Measurements from ENCODE around the gene MAD1L1.

The MAD1L1 gene

DNA sequence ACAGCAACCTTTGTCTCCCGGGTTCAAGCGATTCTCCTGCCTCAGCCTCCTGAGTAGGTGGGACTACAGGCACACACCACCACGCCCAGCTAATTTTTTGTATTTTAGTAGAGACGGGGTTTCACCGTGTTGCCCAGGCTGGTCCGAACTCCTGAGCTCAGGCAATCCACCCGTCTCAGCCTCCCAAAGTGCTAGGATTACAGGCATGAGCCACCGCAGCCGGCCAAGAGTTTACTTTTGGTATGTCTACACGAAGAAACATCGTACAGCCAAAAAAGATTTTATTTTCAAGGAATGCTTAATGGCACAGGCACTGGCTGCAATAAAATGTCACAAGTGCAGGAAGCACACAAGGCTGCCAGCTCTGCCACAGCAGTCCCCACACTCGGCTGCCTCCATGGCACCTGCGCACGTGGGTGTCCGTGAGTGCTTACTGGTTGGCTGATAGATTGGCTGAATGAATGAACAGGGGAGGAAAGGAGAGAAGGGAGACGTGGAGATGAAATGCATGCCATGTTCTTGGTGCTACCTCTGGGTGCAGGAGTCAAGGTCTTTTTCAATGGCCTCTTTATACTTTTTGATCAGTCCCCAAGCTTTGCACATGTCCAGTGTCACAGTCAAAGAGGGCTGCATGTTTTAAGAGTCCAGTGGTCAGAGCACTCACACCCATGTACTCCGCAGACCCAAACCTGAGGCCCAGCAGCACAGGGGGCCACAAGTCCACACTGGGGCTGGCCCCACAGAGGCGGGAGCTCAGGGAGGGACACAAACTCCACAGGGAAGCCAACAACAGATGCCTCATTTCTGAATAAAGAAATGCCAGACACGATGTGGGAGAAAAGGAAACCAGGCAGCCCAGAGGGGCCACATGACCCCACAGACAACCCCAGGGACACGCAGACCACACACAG is 198.2 kb downstream of the MAD1L1 start:
- POLR2A ChIA-PET: no interaction called here
- H3K27ac ChIP-seq (ENCODE audit: insufficient read depth in 1 of 2, low read depth in 1 of 2, low read length in 2 of 2, poor library complexity in 1 of 2, severe bottlenecking in 2 of 2): no peak overlapping the region
- CTCF ChIA-PET: no interaction called here
- H3K36me3 ChIP-seq (ENCODE audit: control insufficient read depth in 4 of 4, insufficient read depth in 4 of 4, low read length in 3 of 4): no peaks in the 10 kb centered on the region
- H3K4me1 ChIP-seq (ENCODE audit: control extremely low read depth in 1 of 4, control insufficient read depth in 4 of 4, insufficient read depth in 4 of 4, low read length in 3 of 4): peaks cover 5 to 44% (median 19%) of the 10 kb centered on the region in 4 experiments
- H3K9me3 ChIP-seq (ENCODE audit: control extremely low read depth in 1 of 5, control insufficient read depth in 4 of 5, insufficient read depth in 2 of 5, low read depth in 1 of 5, low read length in 4 of 5): peaks cover 0 to 5% (median 0%) of the 10 kb centered on the region in 5 experiments
- WGBS (ENCODE audit: insufficient coverage): 98% methylated on average over 20 of the region's 20 CpGs
- no peaks in the 10 kb centered on the region for H3K27me3 ChIP-seq (replicated peaks in 2 of 5; ENCODE audit: control insufficient read depth in 4 of 5, insufficient read depth in 5 of 5, low read length in 4 of 5)
- H3K4me3 ChIP-seq (ENCODE audit: control insufficient read depth in 1 of 7, extremely low read depth in 1 of 7, insufficient read depth in 4 of 7, low read depth in 2 of 7, low read length in 6 of 7): no peak overlapping the region
- no peak for DNase-seq

DNA sequence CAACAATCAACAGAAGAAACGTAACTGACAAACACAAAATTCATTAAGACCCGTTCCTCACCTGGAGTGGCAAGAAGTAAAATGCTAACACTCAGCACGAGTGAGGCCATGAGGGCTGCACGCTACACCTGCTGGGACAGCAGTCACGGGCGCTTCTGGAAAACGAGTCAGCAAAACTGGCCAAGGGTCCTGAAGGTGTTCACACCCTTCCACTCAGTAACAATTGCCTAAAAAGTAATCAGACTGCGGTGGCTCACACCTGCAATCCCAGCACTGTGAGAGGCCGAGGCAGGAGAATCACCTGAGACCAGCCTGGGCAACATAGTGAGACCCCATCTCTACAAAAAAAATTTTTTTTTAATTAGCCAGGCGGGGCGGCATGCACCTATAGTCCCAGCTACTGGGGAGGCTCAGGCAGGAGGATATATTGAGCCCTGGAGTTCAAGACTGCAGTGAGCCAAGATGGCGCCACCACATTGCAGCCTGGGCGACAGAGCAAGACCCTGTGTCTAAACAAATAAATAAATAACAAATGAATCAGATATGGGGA is 199.1 kb downstream of the MAD1L1 start:
- CTCF ChIA-PET: interaction anchor here (0.6 kb wide), 1 partner anchor 58 kb away, joined by 3 read pairs; no protein-coding TSS in a partner anchor
- H3K27me3 ChIP-seq (replicated peaks in 2 of 5; ENCODE audit: control insufficient read depth in 4 of 5, insufficient read depth in 5 of 5, low read length in 4 of 5): no peaks in the 10 kb centered on the region
- peaks cover 0 to 2% (median under 1%) of the 10 kb centered on the region in 4 experiments for H3K36me3 ChIP-seq (ENCODE audit: control insufficient read depth in 4 of 4, insufficient read depth in 4 of 4, low read length in 3 of 4)
- WGBS (ENCODE audit: insufficient coverage): 100% methylated on average over 9 of the region's 13 CpGs
- H3K9me3 ChIP-seq (ENCODE audit: control extremely low read depth in 1 of 5, control insufficient read depth in 4 of 5, insufficient read depth in 2 of 5, low read depth in 1 of 5, low read length in 4 of 5): peaks cover under 1 to 12% (median 7%) of the 10 kb centered on the region in 5 experiments
- DNase-seq: no peak
- H3K4me3 ChIP-seq (ENCODE audit: control insufficient read depth in 1 of 7, extremely low read depth in 1 of 7, insufficient read depth in 4 of 7, low read depth in 2 of 7, low read length in 6 of 7): no peak overlapping the region
- H3K4me1 ChIP-seq (ENCODE audit: control extremely low read depth in 1 of 4, control insufficient read depth in 4 of 4, insufficient read depth in 4 of 4, low read length in 3 of 4): peaks cover 0 to 40% (median 19%) of the 10 kb centered on the region in 4 experiments
- no peak overlapping the region for H3K27ac ChIP-seq (ENCODE audit: insufficient read depth in 1 of 2, low read depth in 1 of 2, low read length in 2 of 2, poor library complexity in 1 of 2, severe bottlenecking in 2 of 2)
- POLR2A ChIA-PET: no interaction called here

DNA sequence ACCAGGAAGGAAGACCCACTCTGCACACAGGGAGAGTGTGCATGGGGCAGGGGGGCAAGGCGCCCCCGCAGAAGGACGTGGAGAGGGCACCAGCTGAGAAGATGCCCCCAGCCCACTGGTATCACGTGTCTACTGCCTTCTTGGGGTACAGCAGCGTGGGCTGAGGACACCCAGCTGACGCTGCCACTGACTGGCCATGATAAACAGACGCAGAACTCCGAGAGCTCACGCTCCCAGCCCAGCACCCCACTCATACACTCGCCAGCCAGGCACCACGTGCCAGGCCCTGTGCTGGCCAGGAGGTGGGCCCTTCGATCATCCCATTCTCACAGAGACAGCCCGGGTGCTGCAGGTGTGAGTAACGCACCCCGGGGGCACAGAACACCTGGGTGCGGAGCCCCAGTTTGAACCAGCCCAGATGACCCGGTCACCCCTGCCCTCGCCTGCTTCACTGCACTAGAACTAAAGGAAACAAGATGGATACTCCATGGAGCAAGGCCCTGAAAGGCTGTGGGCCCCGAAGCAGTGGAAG is 199.8 kb downstream of the MAD1L1 start:
- peaks cover 0 to 33% (median 19%) of the 10 kb centered on the region in 4 experiments for H3K4me1 ChIP-seq (ENCODE audit: control extremely low read depth in 1 of 4, control insufficient read depth in 4 of 4, insufficient read depth in 4 of 4, low read length in 3 of 4)
- H3K36me3 ChIP-seq (ENCODE audit: control insufficient read depth in 4 of 4, insufficient read depth in 4 of 4, low read length in 3 of 4): peaks cover 0 to 5% (median 2%) of the 10 kb centered on the region in 4 experiments
- no peak for DNase-seq
- ChIA-PET CTCF (interaction anchor here (1.2 kb wide), 1 partner anchor 22 kb away, joined by 3 read pairs; no protein-coding TSS in a partner anchor), POLR2A (no interaction called here)
- no peaks in the 10 kb centered on the region for H3K27me3 ChIP-seq (replicated peaks in 2 of 5; ENCODE audit: control insufficient read depth in 4 of 5, insufficient read depth in 5 of 5, low read length in 4 of 5)
- 92% methylated on average over 18 of the region's 19 CpGs for WGBS (ENCODE audit: insufficient coverage)
- peaks cover 2 to 16% (median 11%) of the 10 kb centered on the region in 5 experiments for H3K9me3 ChIP-seq (ENCODE audit: control extremely low read depth in 1 of 5, control insufficient read depth in 4 of 5, insufficient read depth in 2 of 5, low read depth in 1 of 5, low read length in 4 of 5)
- no peak overlapping the region for H3K4me3 ChIP-seq (ENCODE audit: control insufficient read depth in 1 of 7, extremely low read depth in 1 of 7, insufficient read depth in 4 of 7, low read depth in 2 of 7, low read length in 6 of 7)
- H3K27ac ChIP-seq (ENCODE audit: insufficient read depth in 1 of 2, low read depth in 1 of 2, low read length in 2 of 2, poor library complexity in 1 of 2, severe bottlenecking in 2 of 2): no peak overlapping the region

DNA sequence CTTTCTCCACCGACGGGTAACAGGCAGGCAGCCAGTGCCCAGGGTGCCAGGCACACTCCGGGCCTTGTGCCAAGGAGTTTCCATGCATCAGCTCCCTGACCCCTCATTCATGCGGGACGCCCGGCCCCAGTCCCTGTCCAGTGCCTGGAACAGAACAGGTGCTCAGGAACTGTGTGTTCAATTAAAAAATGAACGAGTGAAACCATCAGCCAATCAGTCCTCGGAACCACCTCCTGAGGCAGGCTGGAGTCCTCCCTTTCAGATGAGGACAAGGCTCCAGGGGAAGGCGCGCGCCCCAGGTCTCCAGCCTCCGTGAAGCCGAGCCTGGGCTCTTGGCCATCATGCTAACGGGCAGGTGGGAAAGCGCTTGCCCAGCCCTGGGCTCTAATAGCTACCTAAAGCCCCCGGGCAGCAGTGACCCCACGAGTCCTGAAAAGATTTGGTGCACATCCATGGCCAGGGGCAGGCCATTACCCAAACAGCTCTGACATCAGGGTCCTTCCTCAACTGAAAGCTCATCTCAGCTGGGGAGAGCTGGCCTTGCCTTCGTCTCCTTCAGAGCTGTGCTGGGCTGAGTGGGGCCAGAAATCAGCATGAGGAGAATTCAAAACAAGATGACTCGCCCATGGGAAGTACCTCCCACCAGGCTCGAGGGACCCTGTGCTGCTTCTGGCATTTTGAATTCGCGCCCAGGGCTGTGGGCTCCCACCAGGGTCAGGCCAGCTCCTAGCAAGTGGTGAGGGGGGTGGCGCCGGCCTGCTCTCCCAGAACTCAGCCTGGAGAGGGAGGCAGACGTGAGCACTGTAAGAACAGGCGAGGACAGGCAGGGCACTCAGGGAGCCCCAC is 200.5 kb downstream of the MAD1L1 start:
- Histone ChIP-seq H3K9me3 (ENCODE audit: control extremely low read depth in 1 of 5, control insufficient read depth in 4 of 5, insufficient read depth in 2 of 5, low read depth in 1 of 5, low read length in 4 of 5) (peaks cover 2 to 16% (median 15%) of the 10 kb centered on the region in 5 experiments), H3K36me3 (ENCODE audit: control insufficient read depth in 4 of 4, insufficient read depth in 4 of 4, low read length in 3 of 4) (peaks cover 0 to 5% (median 2%) of the 10 kb centered on the region in 4 experiments), H3K4me1 (ENCODE audit: control extremely low read depth in 1 of 4, control insufficient read depth in 4 of 4, insufficient read depth in 4 of 4, low read length in 3 of 4) (peaks cover 0 to 26% (median 19%) of the 10 kb centered on the region in 4 experiments), H3K27ac (ENCODE audit: insufficient read depth in 1 of 2, low read depth in 1 of 2, low read length in 2 of 2, poor library complexity in 1 of 2, severe bottlenecking in 2 of 2) (no peak overlapping the region), H3K4me3 (ENCODE audit: control insufficient read depth in 1 of 7, extremely low read depth in 1 of 7, insufficient read depth in 4 of 7, low read depth in 2 of 7, low read length in 6 of 7) (no peak overlapping the region), H3K27me3 (replicated peaks in 2 of 5; ENCODE audit: control insufficient read depth in 4 of 5, insufficient read depth in 5 of 5, low read length in 4 of 5) (no peaks in the 10 kb centered on the region)
- ChIA-PET CTCF (interaction anchor here (1.2 kb wide), 1 partner anchor 22 kb away, joined by 3 read pairs; no protein-coding TSS in a partner anchor), POLR2A (no interaction called here)
- WGBS (ENCODE audit: insufficient coverage): 92% methylated on average over 23 of the region's 26 CpGs
- peak in 1 of 3 donors; percentile 27 for DNase-seq

DNA sequence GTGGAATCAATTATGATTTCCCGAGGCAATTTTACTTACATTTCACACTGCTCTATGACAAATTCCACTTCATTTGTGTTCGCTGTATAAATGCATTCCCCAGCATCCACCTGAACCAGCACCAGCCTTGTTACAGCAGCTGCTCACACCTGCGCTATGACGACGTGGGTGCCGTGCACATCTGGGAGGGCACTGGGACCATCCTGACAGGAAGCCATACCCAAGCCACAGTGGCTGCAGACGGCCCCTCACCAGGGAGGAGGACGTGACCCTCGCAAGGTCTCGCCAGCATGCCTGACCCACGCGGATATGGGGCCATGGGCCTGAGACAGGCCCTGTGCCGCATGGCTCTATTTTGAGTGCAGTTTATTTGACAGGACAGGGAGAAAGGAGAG is 201.3 kb downstream of the MAD1L1 start:
- H3K9me3 ChIP-seq (ENCODE audit: control extremely low read depth in 1 of 5, control insufficient read depth in 4 of 5, insufficient read depth in 2 of 5, low read depth in 1 of 5, low read length in 4 of 5): peaks cover 3 to 17% (median 15%) of the 10 kb centered on the region in 5 experiments
- H3K4me1 ChIP-seq (ENCODE audit: control extremely low read depth in 1 of 4, control insufficient read depth in 4 of 4, insufficient read depth in 4 of 4, low read length in 3 of 4): peaks cover 0 to 25% (median 19%) of the 10 kb centered on the region in 4 experiments
- H3K36me3 ChIP-seq (ENCODE audit: control insufficient read depth in 4 of 4, insufficient read depth in 4 of 4, low read length in 3 of 4): peaks cover 0 to 5% (median 2%) of the 10 kb centered on the region in 4 experiments
- ChIA-PET CTCF (interaction anchor here (1.0 kb wide), 1 partner anchor 10 kb away, joined by 4 read pairs; no protein-coding TSS in a partner anchor), POLR2A (no interaction called here)
- no peak overlapping the region for H3K27ac ChIP-seq (ENCODE audit: insufficient read depth in 1 of 2, low read depth in 1 of 2, low read length in 2 of 2, poor library complexity in 1 of 2, severe bottlenecking in 2 of 2)
- no peak for DNase-seq
- no peaks in the 10 kb centered on the region for H3K27me3 ChIP-seq (replicated peaks in 2 of 5; ENCODE audit: control insufficient read depth in 4 of 5, insufficient read depth in 5 of 5, low read length in 4 of 5)
- WGBS (ENCODE audit: insufficient coverage): 84% methylated on average over 12 of the region's 13 CpGs
- H3K4me3 ChIP-seq (ENCODE audit: control insufficient read depth in 1 of 7, extremely low read depth in 1 of 7, insufficient read depth in 4 of 7, low read depth in 2 of 7, low read length in 6 of 7): no peak overlapping the region

DNA sequence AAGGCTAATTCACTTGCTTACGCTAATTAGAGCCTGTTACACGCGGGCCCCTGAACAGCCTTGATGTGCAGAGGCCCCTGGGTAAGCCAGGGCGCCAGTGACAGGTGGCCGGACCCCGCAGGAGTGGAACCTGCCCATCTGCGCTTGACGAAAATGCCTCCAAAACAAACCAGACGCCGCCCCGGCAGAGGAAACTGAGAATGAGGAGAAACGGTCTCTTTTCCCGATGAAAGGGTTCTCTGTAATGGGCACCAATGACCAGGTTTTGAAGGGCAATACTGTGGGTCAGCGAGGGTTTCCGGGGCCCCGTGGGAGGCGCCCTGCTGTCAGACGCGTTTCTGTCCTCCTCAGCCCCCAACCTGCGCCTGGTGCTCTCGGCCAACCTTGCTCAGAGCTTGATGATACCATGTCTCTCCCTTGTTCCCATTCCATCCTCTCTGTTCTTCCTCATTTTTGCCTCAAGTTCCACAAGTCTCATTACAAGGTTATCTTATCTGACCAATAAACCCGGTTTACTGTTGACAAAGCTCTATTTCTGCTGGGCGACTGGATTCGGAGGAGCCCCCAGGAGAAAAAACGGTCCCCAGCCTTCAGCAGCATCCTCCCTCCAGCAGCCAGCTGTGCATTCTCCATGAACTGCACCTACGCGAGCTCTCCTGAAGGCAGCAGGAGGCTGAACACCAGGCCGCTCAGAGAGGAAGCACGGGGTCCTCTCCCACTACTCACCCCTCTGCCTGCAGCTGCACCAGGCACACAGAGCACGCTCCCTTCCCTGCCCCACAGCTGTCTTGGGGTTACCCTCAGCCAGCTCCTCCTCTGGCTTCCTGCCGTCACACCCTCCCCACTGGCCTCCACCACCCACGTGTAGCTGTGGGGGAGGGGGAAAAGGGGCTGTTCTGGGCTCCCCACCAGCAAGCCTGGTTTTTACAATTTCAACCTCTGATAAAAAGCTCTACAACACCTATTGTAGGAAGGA is 202.0 kb downstream of the MAD1L1 start:
- no peaks in the 10 kb centered on the region for H3K27me3 ChIP-seq (replicated peaks in 2 of 5; ENCODE audit: control insufficient read depth in 4 of 5, insufficient read depth in 5 of 5, low read length in 4 of 5)
- 96% methylated on average over 26 of the region's 32 CpGs for WGBS (ENCODE audit: insufficient coverage)
- peaks cover 4 to 19% (median 15%) of the 10 kb centered on the region in 5 experiments for H3K9me3 ChIP-seq (ENCODE audit: control extremely low read depth in 1 of 5, control insufficient read depth in 4 of 5, insufficient read depth in 2 of 5, low read depth in 1 of 5, low read length in 4 of 5)
- peaks cover 0 to 25% (median 19%) of the 10 kb centered on the region in 4 experiments for H3K4me1 ChIP-seq (ENCODE audit: control extremely low read depth in 1 of 4, control insufficient read depth in 4 of 4, insufficient read depth in 4 of 4, low read length in 3 of 4)
- DNase-seq: peak in 2 of 3 donors; percentile 64 to 69
- ChIA-PET POLR2A (no interaction called here), CTCF (interaction anchor here (0.8 to 1.4 kb wide), 3 partner anchors 10 to 183 kb away, joined by 3 to 4 read pairs (median 3); no protein-coding TSS in a partner anchor)
- H3K27ac ChIP-seq (ENCODE audit: insufficient read depth in 1 of 2, low read depth in 1 of 2, low read length in 2 of 2, poor library complexity in 1 of 2, severe bottlenecking in 2 of 2): no peak overlapping the region
- no peak overlapping the region for H3K4me3 ChIP-seq (ENCODE audit: control insufficient read depth in 1 of 7, extremely low read depth in 1 of 7, insufficient read depth in 4 of 7, low read depth in 2 of 7, low read length in 6 of 7)
- H3K36me3 ChIP-seq (ENCODE audit: control insufficient read depth in 4 of 4, insufficient read depth in 4 of 4, low read length in 3 of 4): peaks cover 0 to 5% (median 2%) of the 10 kb centered on the region in 4 experiments

Measured in common myeloid progenitor, CD34-positive (primary cell).